ENCODE measurements around the gene DENND1B.
A peak's percentile ranks its signal among the peaks of the same experiment; 100 is the strongest.

DENND1B gene

GRCh38 chr1:197778366-197778945, 3.2 kb upstream of the DENND1B start:
- peak overlapping the region; percentile 89 for H3K4me2 ChIP-seq (ENCODE audit: low read length)
- H3K9me3 ChIP-seq (ENCODE audit: insufficient read depth, low read length): no peaks in the 10 kb centered on the region; the same call in 1 of the 2 replicates
- peaks cover 10% of the 10 kb centered on the region for H3K36me3 ChIP-seq (replicated peaks; ENCODE audit: low read depth, low read length)
- H3K27ac ChIP-seq (ENCODE audit: low read length): peak overlapping the region; percentile 95
- H3K4me3 ChIP-seq (ENCODE audit: low read length): peak overlapping the region; percentile 32
- H3K9ac ChIP-seq (ENCODE audit: low read length): peak overlapping the region; percentile 96
- H3K4me1 ChIP-seq (ENCODE audit: low read length): peaks cover 60% of the 10 kb centered on the region
- H2AFZ ChIP-seq (ENCODE audit: low read depth, low read length): peak overlapping the region; percentile 43
- TF ChIP-seq, protein P1, sequence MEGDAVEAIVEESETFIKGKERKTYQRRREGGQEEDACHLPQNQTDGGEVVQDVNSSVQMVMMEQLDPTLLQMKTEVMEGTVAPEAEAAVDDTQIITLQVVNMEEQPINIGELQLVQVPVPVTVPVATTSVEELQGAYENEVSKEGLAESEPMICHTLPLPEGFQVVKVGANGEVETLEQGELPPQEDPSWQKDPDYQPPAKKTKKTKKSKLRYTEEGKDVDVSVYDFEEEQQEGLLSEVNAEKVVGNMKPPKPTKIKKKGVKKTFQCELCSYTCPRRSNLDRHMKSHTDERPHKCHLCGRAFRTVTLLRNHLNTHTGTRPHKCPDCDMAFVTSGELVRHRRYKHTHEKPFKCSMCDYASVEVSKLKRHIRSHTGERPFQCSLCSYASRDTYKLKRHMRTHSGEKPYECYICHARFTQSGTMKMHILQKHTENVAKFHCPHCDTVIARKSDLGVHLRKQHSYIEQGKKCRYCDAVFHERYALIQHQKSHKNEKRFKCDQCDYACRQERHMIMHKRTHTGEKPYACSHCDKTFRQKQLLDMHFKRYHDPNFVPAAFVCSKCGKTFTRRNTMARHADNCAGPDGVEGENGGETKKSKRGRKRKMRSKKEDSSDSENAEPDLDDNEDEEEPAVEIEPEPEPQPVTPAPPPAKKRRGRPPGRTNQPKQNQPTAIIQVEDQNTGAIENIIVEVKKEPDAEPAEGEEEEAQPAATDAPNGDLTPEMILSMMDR (IDR thresholded peaks at IDR 0.05; ENCODE audit: low read depth, low read length): no peak
- TF ChIP-seq EZH2phosphoT487 (IDR thresholded peaks at IDR 0.05; ENCODE audit: low read depth): no peak
- peaks cover 16% of the 10 kb centered on the region for H3K79me2 ChIP-seq (ENCODE audit: low read length)
- no peaks in the 10 kb centered on the region for H3K27me3 ChIP-seq (ENCODE audit: low read depth, low read length)
- peaks cover 1% of the 10 kb centered on the region for H4K20me1 ChIP-seq (ENCODE audit: insufficient read depth, low read length)

- Histone ChIP-seq H4K20me1 (ENCODE audit: insufficient read depth, low read length) (peaks cover 21% of the 10 kb centered on the region), H2AFZ (ENCODE audit: low read depth, low read length) (peak overlapping the region; percentile 67; the same call in 1 of the 2 replicates), H3K4me2 (ENCODE audit: low read length) (peak overlapping the region; percentile 89), H3K4me3 (ENCODE audit: low read length) (peak overlapping the region; percentile 90), H3K4me1 (ENCODE audit: low read length) (peaks cover 56% of the 10 kb centered on the region), H3K27me3 (ENCODE audit: low read depth, low read length) (no peaks in the 10 kb centered on the region), H3K9me3 (ENCODE audit: insufficient read depth, low read length) (no peaks in the 10 kb centered on the region; the same call in 1 of the 2 replicates), H3K9ac (ENCODE audit: low read length) (peak overlapping the region; percentile 96), H3K27ac (ENCODE audit: low read length) (peak overlapping the region; percentile 95), H3K36me3 (replicated peaks; ENCODE audit: low read depth, low read length) (peaks cover 25% of the 10 kb centered on the region), H3K79me2 (ENCODE audit: low read length) (peaks cover 35% of the 10 kb centered on the region)
- TF ChIP-seq EZH2phosphoT487 (IDR thresholded peaks at IDR 0.05; ENCODE audit: low read depth): no peak
- TF ChIP-seq, protein P1 (IDR thresholded peaks at IDR 0.05; ENCODE audit: low read depth, low read length): no peak
Measured at GRCh38 chr1:197776351-197777105, 1.2 kb upstream of the DENND1B start.

- Histone ChIP-seq H3K9me3 (ENCODE audit: insufficient read depth, low read length) (no peaks in the 10 kb centered on the region; the same call in 1 of the 2 replicates), H3K4me1 (ENCODE audit: low read length) (peaks cover 60% of the 10 kb centered on the region), H3K4me2 (ENCODE audit: low read length) (peak overlapping the region; percentile 89), H3K27me3 (ENCODE audit: low read depth, low read length) (no peaks in the 10 kb centered on the region), H3K4me3 (ENCODE audit: low read length) (peak overlapping the region; percentile 90), H3K9ac (ENCODE audit: low read length) (peak overlapping the region; percentile 96), H4K20me1 (ENCODE audit: insufficient read depth, low read length) (peaks cover 32% of the 10 kb centered on the region), H3K79me2 (ENCODE audit: low read length) (peaks cover 49% of the 10 kb centered on the region), H3K36me3 (replicated peaks; ENCODE audit: low read depth, low read length) (peaks cover 31% of the 10 kb centered on the region), H2AFZ (ENCODE audit: low read depth, low read length) (no peak overlapping the region), H3K27ac (ENCODE audit: low read length) (peak overlapping the region; percentile 95)
- TF ChIP-seq, protein P1 (IDR thresholded peaks at IDR 0.05; ENCODE audit: low read depth, low read length): no peak
- no peak for TF ChIP-seq EZH2phosphoT487 (IDR thresholded peaks at IDR 0.05; ENCODE audit: low read depth)
Measured at GRCh38 chr1:197774466-197775281, 606 bp downstream of the DENND1B start.

Measured in OCI-LY3 (cell line).